ENCODE data around the gene PNRC1.
"Not testable (repeated sequence)": the region's sequence is repeated elsewhere in the genome, so short reads cannot be mapped to it uniquely, and the experiment has no call there.

Gene PNRC1

GRCh38 chr6:89051676-89052075, 28.9 kb upstream of the PNRC1 start:
- H4K20me1 ChIP-seq: no peaks in the 10 kb centered on the region
- H3K9me3 ChIP-seq (replicated peaks in 1 of 11): no peaks in the 10 kb centered on the region
- no peak overlapping the region for H3K9ac ChIP-seq
- TF ChIP-seq Cebpa-rat (IDR thresholded peaks at IDR 0.05): no peak
- peaks cover 0 to 24% (median 0%) of the 10 kb centered on the region in 10 experiments; a peak in 4 of 20 replicates for H3K4me1 ChIP-seq
- no peaks in the 10 kb centered on the region for H3K27me3 ChIP-seq
- H3K36me3 ChIP-seq: no peaks in the 10 kb centered on the region
- H3K27ac ChIP-seq: no peak overlapping the region
- no peak overlapping the region for H3K4me2 ChIP-seq
- no peak overlapping the region for H3K4me3 ChIP-seq

GRCh38 chr6:89054208-89054607, 26.3 kb upstream of the PNRC1 start:
- H3K4me3 ChIP-seq: no peak overlapping the region
- H4K20me1 ChIP-seq: no peaks in the 10 kb centered on the region
- peaks cover 0 to 8% (median 0%) of the 10 kb centered on the region in 10 experiments; a peak in 1 of 20 replicates for H3K4me1 ChIP-seq
- no peak overlapping the region for H3K27ac ChIP-seq
- H3K36me3 ChIP-seq: no peaks in the 10 kb centered on the region
- TF ChIP-seq Cebpa-rat (IDR thresholded peaks at IDR 0.05): no peak
- no peaks in the 10 kb centered on the region for H3K27me3 ChIP-seq
- H3K9me3 ChIP-seq (replicated peaks in 1 of 11): no peaks in the 10 kb centered on the region
- H3K4me2 ChIP-seq: no peak overlapping the region
- no peak overlapping the region for H3K9ac ChIP-seq

DNA sequence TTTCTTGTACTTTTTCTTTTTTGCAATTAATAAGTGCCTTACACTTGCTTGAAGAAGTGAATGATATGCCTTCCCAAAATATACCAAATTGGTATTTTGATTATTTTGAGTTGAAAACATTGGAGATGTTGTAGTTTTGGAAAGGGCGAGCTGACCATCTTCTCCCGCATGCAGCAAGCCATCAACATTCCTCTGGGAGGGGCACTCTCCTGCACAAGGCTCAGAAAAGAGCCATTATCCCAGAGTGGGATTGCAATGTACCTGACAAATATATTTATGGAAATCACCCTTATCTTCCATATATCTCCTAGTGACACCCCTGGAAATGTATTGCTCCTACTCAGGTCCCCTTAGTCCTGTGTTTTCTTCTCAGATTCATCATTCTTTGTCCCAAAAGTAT, 22.8 kb upstream of the PNRC1 start:
- TF ChIP-seq Cebpa-rat (IDR thresholded peaks at IDR 0.05): no peak
- H4K20me1 ChIP-seq: no peaks in the 10 kb centered on the region
- no peaks in the 10 kb centered on the region for H3K36me3 ChIP-seq
- no peaks in the 10 kb centered on the region for H3K27me3 ChIP-seq
- H3K4me3 ChIP-seq: no peak overlapping the region
- H3K9ac ChIP-seq: no peak overlapping the region
- H3K4me1 ChIP-seq: no peaks in the 10 kb centered on the region
- no peaks in the 10 kb centered on the region for H3K9me3 ChIP-seq (replicated peaks in 1 of 11)
- no peak overlapping the region for H3K4me2 ChIP-seq
- H3K27ac ChIP-seq: no peak overlapping the region

- no peaks in the 10 kb centered on the region for H4K20me1 ChIP-seq
- TF ChIP-seq Cebpa-rat (IDR thresholded peaks at IDR 0.05): no peak
- H3K4me3 ChIP-seq: no peak overlapping the region
- H3K9ac ChIP-seq: no peak overlapping the region
- H3K4me1 ChIP-seq: no peaks in the 10 kb centered on the region
- no peaks in the 10 kb centered on the region for H3K36me3 ChIP-seq
- no peak overlapping the region for H3K4me2 ChIP-seq
- H3K9me3 ChIP-seq (replicated peaks in 1 of 11): no peaks in the 10 kb centered on the region
- H3K27ac ChIP-seq: no peak overlapping the region
- no peaks in the 10 kb centered on the region for H3K27me3 ChIP-seq
Measured at GRCh38 chr6:89058627-89059026, 21.9 kb upstream of the PNRC1 start.

DNA sequence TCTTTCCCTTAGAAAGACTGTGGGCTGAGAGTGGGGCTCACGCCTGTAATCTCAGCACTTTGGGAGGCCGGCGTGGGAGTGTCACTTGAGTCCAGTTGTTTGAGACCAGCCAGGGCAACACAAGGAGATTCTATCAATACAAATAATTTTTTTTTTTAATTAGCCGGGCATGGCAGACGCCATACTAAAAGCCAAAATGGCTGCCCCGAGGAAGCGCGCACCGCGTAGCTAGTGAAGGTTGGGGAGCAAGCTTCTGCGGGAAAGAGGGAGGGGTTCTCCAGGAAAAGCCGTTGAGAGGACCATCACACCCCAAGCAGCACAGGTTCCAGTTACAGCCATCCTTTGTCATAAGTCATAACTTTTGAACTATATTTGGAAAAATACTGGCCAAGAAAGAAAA, 21.3 kb upstream of the PNRC1 start:
- Histone ChIP-seq H3K4me2 (no peak overlapping the region), H3K27me3 (no peaks in the 10 kb centered on the region), H3K9me3 (replicated peaks in 1 of 11) (no peaks in the 10 kb centered on the region), H3K4me3 (no peak overlapping the region), H4K20me1 (no peaks in the 10 kb centered on the region), H3K36me3 (no peaks in the 10 kb centered on the region), H3K9ac (no peak overlapping the region), H3K27ac (no peak overlapping the region), H3K4me1 (no peaks in the 10 kb centered on the region)
- no peak for TF ChIP-seq Cebpa-rat (IDR thresholded peaks at IDR 0.05)

DNA sequence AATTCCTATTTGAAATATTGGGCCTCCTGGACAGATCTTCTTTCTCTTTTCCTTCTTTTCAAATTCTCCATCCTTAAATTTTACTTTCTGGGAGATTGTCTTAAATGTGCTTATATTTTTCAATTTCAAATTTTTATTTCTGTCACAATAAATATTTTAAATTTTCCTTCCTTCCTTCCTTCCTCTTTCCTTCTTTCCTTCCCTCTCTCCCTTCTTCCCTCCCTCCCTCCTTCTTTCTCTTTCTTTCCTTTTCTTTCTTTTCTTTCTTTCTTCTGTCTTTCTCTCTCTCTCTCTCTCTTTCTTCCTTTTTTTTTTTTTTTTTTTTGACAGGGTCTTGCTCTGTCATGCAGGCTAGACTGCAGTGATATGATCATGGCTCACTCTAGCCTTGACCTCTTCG, 16.7 kb upstream of the PNRC1 start:
- no peaks in the 10 kb centered on the region for H3K27me3 ChIP-seq
- H3K27ac ChIP-seq: no peak overlapping the region
- H3K4me1 ChIP-seq: peaks cover 0 to 16% (median 0%) of the 10 kb centered on the region in 10 experiments; a peak in 6 of 20 replicates
- no peak overlapping the region for H3K4me2 ChIP-seq
- H3K4me3 ChIP-seq: no peak overlapping the region
- H3K9me3 ChIP-seq (replicated peaks in 1 of 11): no peaks in the 10 kb centered on the region
- no peak overlapping the region for H3K9ac ChIP-seq
- no peaks in the 10 kb centered on the region for H4K20me1 ChIP-seq
- no peaks in the 10 kb centered on the region for H3K36me3 ChIP-seq
- TF ChIP-seq Cebpa-rat (IDR thresholded peaks at IDR 0.05): no peak

- H3K27me3 ChIP-seq; H3K9me3 ChIP-seq (replicated peaks in 1 of 11); H3K27ac ChIP-seq; H3K36me3 ChIP-seq; H4K20me1 ChIP-seq; H3K4me2 ChIP-seq; H3K4me3 ChIP-seq; H3K9ac ChIP-seq: not testable (repeated sequence)
- H3K4me1 ChIP-seq: peaks cover 0 to 16% (median 0%) of the 10 kb centered on the region in 10 experiments; a peak in 6 of 20 replicates
Measured at GRCh38 chr6:89064931-89065330, 15.6 kb upstream of the PNRC1 start.

DNA sequence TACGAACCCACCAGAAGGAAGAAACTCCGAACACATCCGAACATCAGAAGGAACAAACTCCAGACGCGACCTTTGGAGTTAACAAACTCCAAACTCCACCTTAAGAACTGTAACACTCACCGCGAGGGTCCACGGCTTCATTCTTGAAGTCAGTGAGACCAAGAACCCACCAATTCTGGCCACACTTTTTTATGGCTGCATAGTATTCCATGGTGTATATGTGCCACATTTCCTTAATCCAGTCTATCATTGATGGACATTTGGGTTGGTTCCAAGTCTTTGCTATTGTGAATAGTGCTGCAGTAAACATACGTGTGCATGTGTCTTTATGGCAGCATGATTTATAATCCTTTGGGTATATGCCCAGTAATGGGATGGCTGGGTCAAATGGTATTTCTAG, 14.4 kb upstream of the PNRC1 start:
- not testable (repeated sequence) for H3K4me2 ChIP-seq; H4K20me1 ChIP-seq; H3K4me3 ChIP-seq; H3K36me3 ChIP-seq; H3K27ac ChIP-seq; H3K27me3 ChIP-seq; H3K9ac ChIP-seq; H3K9me3 ChIP-seq (replicated peaks in 1 of 11)
- peaks cover 0 to 16% (median 0%) of the 10 kb centered on the region in 10 experiments; a peak in 6 of 20 replicates for H3K4me1 ChIP-seq

DNA sequence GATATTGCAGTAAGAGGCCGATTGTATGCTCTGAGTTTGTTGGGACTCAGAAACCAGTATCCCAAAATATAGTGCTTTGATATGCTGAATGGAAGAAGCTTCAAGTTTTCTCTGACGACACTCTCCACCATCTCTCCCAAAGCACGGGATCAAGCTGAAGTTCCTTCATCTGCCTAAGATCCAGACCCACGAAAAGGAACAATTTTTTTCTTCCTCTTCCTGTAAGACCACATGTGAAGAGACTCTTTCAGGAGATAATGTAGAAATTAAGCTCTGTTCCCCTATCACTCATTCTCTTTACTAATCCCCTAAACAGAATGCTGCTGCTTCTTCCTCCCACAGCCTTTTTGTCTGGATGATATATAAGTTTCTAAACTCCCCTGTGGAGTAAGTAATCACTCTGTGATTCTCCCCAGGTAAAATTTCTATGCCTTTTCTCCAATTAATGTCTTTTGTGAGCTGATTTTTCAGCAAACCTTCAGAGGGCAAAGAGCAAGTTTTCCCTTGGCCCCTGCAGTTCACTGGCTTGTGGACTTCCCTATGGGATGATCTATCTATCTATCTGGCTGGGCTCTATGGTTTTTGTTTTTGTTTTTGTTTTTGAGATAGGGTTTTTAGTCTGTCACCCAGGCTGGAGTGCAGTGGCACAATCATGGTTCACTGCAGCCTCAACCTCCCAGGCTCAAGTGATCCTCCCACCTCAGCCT, 13.5 kb upstream of the PNRC1 start:
- TF ChIP-seq Cebpa-rat (IDR thresholded peaks at IDR 0.05): no peak
- Histone ChIP-seq H3K9ac (no peak overlapping the region), H3K4me1 (peaks cover 0 to 20% (median 3%) of the 10 kb centered on the region in 10 experiments; a peak in 11 of 20 replicates), H3K27ac (peak overlapping the region in 2 of 11 experiments; percentile 7 to 35; a peak in 2 of 22 replicates), H3K9me3 (replicated peaks in 1 of 11) (no peaks in the 10 kb centered on the region), H3K36me3 (no peaks in the 10 kb centered on the region), H3K4me3 (no peak overlapping the region), H3K4me2 (peak overlapping the region in 3 of 11 experiments; percentile 7 to 52 (median 46); a peak in 6 of 22 replicates), H4K20me1 (no peaks in the 10 kb centered on the region), H3K27me3 (no peaks in the 10 kb centered on the region)

DNA sequence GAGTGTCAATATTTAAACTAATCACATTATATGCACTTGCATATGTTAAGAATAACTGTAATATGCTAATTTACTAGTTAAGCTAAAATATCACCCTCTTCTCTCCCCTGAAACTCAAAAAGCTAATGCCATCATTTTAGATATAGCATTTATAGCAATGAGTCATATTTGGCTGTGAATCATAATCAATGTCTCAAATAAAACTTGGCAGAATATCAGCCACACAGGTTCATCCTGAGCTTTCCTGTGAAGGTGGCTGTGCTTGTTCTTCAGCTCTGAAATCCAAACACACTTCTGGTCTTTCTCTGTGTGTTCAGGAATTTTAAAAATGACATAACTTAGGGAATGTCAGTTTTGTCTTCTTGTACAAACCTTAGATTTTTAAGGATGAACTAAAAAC, 12.8 kb upstream of the PNRC1 start:
- H3K9me3 ChIP-seq (replicated peaks in 1 of 11): peaks cover 0 to 1% (median 0%) of the 10 kb centered on the region in 11 experiments; a peak in 1 of 22 replicates
- H4K20me1 ChIP-seq: no peaks in the 10 kb centered on the region
- no peak overlapping the region for H3K9ac ChIP-seq
- no peak overlapping the region for H3K27ac ChIP-seq
- TF ChIP-seq Cebpa-rat (IDR thresholded peaks at IDR 0.05): no peak
- H3K4me2 ChIP-seq: peak overlapping the region in 2 of 11 experiments; percentile 7 to 52; a peak in 2 of 22 replicates
- no peaks in the 10 kb centered on the region for H3K27me3 ChIP-seq
- no peaks in the 10 kb centered on the region for H3K36me3 ChIP-seq
- peaks cover 0 to 27% (median 8%) of the 10 kb centered on the region in 10 experiments; a peak in 11 of 20 replicates for H3K4me1 ChIP-seq
- H3K4me3 ChIP-seq: no peak overlapping the region

Data from BLaER1 treated with 17β-estradiol and CSF1 and Interleukin-3, amounts not matched to agents 10 nM and 100 nM (cell line).